Measurements from ENCODE around the gene ST7. TPM values are rescaled to one million over a fixed set of nuclear protein-coding genes. Genes with fewer than 3 reads are reported as not detected.

The ST7 gene
- total and polyA plus RNA-seq, 7 donors = 5.3 to 37.7 (median 19.0) TPM

DNA sequence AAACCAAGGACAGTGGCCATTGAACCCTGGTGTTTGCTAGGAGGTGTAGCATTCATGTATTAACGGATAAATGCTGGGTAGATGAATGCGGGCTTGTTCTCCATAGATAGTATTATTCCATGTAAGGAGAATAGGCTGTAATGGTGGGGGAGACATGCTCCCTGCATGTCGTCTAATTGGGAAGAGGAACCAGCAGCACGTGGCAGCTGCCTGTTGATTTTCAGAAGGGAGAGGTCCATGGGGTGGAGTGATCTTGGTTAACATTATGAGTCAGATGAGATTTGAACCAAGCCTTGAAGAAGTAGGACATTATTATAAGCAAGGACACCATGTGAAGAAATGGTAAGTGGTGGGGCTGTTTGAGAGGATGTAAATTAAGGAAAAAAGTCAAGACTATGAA, 257.1 kb downstream of the ST7 start:
- peaks cover 0 to 19% (median 12%) of the 10 kb centered on the region in 4 donors for H3K36me3 ChIP-seq
- no peak overlapping the region for H3K4me3 ChIP-seq
- 93% methylated on average over 4 of the region's 4 CpGs for WGBS, 2 donors
- no peaks in the 10 kb centered on the region for H3K4me1 ChIP-seq
- TF ChIP-seq EP300 (IDR thresholded peaks at IDR 0.05) = no peak
- TF ChIP-seq, protein P1, sequence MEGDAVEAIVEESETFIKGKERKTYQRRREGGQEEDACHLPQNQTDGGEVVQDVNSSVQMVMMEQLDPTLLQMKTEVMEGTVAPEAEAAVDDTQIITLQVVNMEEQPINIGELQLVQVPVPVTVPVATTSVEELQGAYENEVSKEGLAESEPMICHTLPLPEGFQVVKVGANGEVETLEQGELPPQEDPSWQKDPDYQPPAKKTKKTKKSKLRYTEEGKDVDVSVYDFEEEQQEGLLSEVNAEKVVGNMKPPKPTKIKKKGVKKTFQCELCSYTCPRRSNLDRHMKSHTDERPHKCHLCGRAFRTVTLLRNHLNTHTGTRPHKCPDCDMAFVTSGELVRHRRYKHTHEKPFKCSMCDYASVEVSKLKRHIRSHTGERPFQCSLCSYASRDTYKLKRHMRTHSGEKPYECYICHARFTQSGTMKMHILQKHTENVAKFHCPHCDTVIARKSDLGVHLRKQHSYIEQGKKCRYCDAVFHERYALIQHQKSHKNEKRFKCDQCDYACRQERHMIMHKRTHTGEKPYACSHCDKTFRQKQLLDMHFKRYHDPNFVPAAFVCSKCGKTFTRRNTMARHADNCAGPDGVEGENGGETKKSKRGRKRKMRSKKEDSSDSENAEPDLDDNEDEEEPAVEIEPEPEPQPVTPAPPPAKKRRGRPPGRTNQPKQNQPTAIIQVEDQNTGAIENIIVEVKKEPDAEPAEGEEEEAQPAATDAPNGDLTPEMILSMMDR (IDR thresholded peaks at IDR 0.05) = no peak
- H3K9me3 ChIP-seq = no peaks in the 10 kb centered on the region
- DNase-seq = no peak
- no peak overlapping the region for H3K27ac ChIP-seq
- no peaks in the 10 kb centered on the region for H3K27me3 ChIP-seq
- intact Hi-C loops (cut with DNase I) = no loop called here

DNA sequence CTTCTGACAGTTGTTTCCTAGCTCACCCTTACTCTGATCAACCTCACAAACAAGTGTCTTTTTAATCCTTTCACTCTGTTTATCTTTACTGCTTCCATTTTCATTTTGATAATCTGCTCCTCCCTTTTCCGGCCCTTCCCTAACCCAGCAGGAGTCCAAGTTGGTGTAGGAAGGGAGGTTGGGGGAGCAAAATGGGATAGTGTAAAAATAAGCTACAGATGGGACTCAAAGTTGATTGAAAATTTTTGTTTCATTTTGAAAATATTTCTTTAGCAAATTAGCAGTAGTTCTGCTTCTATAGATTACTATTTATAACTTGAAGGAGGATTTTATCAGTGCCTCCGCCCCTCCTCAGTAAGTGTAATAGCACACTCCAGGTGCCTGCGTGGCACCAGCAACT, 257.6 kb downstream of the ST7 start:
- no peak for DNase-seq
- no peaks in the 10 kb centered on the region for H3K27me3 ChIP-seq
- no peak for TF ChIP-seq POLR2A (IDR thresholded peaks at IDR 0.05)
- TF ChIP-seq POLR2AphosphoS5 (IDR thresholded peaks at IDR 0.05) = no peak
- TF ChIP-seq, protein P1 (IDR thresholded peaks at IDR 0.05) = no peak
- TF ChIP-seq EP300 (IDR thresholded peaks at IDR 0.05) = no peak
- WGBS, 2 donors = 94 to 96% methylated on average over 3 of the region's 3 CpGs
- intact Hi-C loops (cut with DNase I) = no loop called here
- no peak overlapping the region for H3K4me3 ChIP-seq
- H3K36me3 ChIP-seq = peaks cover 0 to 19% (median 12%) of the 10 kb centered on the region in 4 donors
- H3K4me1 ChIP-seq = no peaks in the 10 kb centered on the region
- no peak overlapping the region for H3K27ac ChIP-seq
- H3K9me3 ChIP-seq = no peaks in the 10 kb centered on the region

DNA sequence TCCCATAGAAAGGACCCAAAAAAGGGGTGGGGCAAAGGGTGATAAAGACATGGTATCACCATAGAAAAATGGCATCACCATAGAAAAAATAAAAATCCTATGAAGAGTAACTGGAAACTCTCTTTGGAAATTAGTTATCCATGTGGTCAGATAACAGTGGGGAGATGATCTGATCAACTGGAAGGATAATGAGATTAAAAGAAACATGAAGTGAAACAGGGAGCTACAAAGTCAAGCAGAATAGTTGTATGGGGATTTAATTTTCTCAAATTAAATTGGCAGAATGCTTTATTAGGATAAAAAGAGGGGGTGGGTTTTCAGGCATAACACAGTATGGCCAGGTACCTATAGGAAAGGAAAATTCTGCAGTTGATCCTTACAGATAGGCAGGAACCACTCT, 258.3 kb downstream of the ST7 start:
- intact Hi-C loops (cut with DNase I) = no loop called here
- H3K27ac ChIP-seq = no peak overlapping the region

DNA sequence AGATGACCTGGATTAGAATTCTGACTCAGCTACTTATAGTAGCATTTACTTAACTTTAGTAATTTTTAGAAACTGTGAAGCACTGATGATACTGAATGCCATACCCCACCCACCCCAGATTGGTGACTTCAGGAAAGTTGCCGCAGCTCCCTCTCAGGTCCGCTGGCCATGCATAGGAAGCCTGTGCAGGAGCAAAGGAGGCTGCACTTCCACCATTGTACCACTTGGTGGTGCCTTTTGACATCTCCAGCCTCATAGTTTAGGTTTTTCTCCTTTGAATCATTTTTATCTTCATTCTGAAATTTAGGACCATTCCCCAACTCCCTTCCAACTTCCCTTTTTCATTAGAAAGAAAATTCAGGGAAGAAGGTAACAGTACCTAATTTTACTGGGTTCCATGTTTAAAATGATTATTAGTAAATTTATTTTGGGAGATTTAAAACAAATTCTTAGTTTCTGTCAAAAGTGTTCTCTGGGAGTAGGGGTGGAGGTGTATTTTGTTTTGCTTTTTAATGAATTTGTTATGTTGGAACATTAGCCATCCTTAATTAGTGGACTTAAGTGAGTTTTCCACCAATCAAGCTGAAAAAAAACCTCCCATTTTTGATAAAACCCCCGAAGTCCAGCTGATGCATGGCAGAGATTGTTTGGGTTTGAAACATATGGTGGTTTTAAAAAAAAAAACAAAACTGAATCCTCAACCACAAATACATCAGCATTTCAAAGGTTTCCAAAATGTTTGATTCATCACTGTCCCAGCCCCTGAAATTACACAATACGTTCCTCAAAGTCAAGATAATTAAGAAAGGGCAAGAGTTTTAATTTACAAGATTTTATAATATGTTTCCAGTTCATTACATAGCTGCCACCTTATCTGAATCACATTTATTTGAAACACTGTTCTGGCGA, 259.9 kb downstream of the ST7 start:
- Histone ChIP-seq H3K4me1 (no peaks in the 10 kb centered on the region), H3K27ac (no peak overlapping the region), H3K4me3 (no peak overlapping the region), H3K9me3 (no peaks in the 10 kb centered on the region), H3K27me3 (no peaks in the 10 kb centered on the region), H3K36me3 (peaks cover 0 to 19% (median 12%) of the 10 kb centered on the region in 4 donors)
- DNase-seq = peak; percentile 64
- 62 to 76% methylated on average over 5 of the region's 5 CpGs for WGBS, 2 donors
- intact Hi-C loops (cut with DNase I) = no loop called here
- TF ChIP-seq, protein P1 (IDR thresholded peaks at IDR 0.05) = peak in 3 of 4 experiments; percentile 43 to 74 (median 47)
- no peak for TF ChIP-seq EP300 (IDR thresholded peaks at IDR 0.05)

More for the DNA sequence above, 258.3 kb downstream of the ST7 start:
- Histone ChIP-seq H3K4me3 (no peak overlapping the region), H3K4me1 (no peaks in the 10 kb centered on the region), H3K9me3 (no peaks in the 10 kb centered on the region), H3K36me3 (peaks cover 0 to 19% (median 12%) of the 10 kb centered on the region in 4 donors), H3K27me3 (no peaks in the 10 kb centered on the region)
- DNase-seq = no peak
- TF ChIP-seq, protein P1 (IDR thresholded peaks at IDR 0.05) = no peak
- TF ChIP-seq POLR2AphosphoS5 (IDR thresholded peaks at IDR 0.05) = no peak
- TF ChIP-seq EP300 (IDR thresholded peaks at IDR 0.05) = no peak
- TF ChIP-seq POLR2A (IDR thresholded peaks at IDR 0.05) = no peak

All from sigmoid colon (tissue), 7 donors.